ENCODE results near the gene COG2.

DNA sequence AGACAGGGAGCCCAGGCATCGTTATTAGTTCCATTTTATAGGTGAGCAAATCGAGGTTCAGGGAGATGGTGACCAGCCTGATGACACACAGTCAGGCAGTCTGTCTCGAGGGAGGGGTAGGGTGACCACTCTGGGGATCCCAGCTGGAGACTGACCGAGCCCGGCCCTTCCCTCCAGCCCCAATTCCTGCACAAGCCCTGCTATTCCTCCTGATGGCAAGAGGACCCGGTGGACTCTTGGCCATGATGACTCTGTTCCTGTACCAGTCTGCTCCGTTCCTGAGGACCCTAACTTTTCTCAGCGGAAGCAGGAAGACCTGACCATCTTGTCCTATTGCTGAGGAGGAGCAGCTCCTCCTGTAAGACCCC lies 71.2 kb downstream of the COG2 start:
- TF ChIP-seq, protein P1, sequence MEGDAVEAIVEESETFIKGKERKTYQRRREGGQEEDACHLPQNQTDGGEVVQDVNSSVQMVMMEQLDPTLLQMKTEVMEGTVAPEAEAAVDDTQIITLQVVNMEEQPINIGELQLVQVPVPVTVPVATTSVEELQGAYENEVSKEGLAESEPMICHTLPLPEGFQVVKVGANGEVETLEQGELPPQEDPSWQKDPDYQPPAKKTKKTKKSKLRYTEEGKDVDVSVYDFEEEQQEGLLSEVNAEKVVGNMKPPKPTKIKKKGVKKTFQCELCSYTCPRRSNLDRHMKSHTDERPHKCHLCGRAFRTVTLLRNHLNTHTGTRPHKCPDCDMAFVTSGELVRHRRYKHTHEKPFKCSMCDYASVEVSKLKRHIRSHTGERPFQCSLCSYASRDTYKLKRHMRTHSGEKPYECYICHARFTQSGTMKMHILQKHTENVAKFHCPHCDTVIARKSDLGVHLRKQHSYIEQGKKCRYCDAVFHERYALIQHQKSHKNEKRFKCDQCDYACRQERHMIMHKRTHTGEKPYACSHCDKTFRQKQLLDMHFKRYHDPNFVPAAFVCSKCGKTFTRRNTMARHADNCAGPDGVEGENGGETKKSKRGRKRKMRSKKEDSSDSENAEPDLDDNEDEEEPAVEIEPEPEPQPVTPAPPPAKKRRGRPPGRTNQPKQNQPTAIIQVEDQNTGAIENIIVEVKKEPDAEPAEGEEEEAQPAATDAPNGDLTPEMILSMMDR (conservative IDR thresholded peaks at IDR 0.05; ENCODE audit: low read depth, low read length) = no peak
- no peak for TF ChIP-seq EZH2 (IDR thresholded peaks at IDR 0.05; ENCODE audit: low read length, unreplicated experiment)
